ENCODE results near the gene AGBL1.

- TF ChIP-seq CTCF (IDR thresholded peaks at IDR 0.05): no peak
- TF ChIP-seq POLR2AphosphoS5 (IDR thresholded peaks at IDR 0.05): no peak
- TF ChIP-seq POLR2A (IDR thresholded peaks at IDR 0.05): no peak
These were observed 324.4 kb downstream of the AGBL1 start for GRCh38 chr15:86403914-86404583.

Measured in transverse colon (tissue), 4 donors.